Measurements from ENCODE around the gene FBXL19. TPM values are rescaled to one million over a fixed set of nuclear protein-coding genes. Genes with fewer than 3 reads are reported as not detected.

The FBXL19 gene
- total RNA-seq, 1 donor from 2014 or later, result 3.6 TPM

Other genes starting within 250 kb of the FBXL19 start
- gene SRCAP, start 224.4 kb upstream of the FBXL19 start, total RNA-seq, result 27.7 TPM
- gene PHKG2, start 175.1 kb upstream of the FBXL19 start, total RNA-seq, result 23.0 TPM
- gene CFAP119, start 161.5 kb upstream of the FBXL19 start, total RNA-seq, result 0.40 TPM
- gene RNF40, start 161.2 kb upstream of the FBXL19 start, total RNA-seq, result 35.7 TPM
- 4.6 TPM for gene ZNF629, start 136.4 kb upstream of the FBXL19 start, total RNA-seq
- gene BCL7C, start 29.5 kb upstream of the FBXL19 start, total RNA-seq, result 6.2 TPM
- gene CTF1, start 27.0 kb upstream of the FBXL19 start, total RNA-seq, result 0.58 TPM
- gene ORAI3, start 25.5 kb downstream of the FBXL19 start, total RNA-seq, result 51.3 TPM
- 8.2 TPM for gene SETD1A, start 34.2 kb downstream of the FBXL19 start, total RNA-seq
- gene HSD3B7, start 61.6 kb downstream of the FBXL19 start, total RNA-seq, result 71.5 TPM
- gene STX1B, start 87.1 kb downstream of the FBXL19 start, total RNA-seq, result 4.2 TPM
- 24.6 TPM for gene STX4, start 110.0 kb downstream of the FBXL19 start, total RNA-seq
- 3.6 TPM for gene ZNF668, start 150.7 kb downstream of the FBXL19 start, total RNA-seq
- 6.7 TPM for gene ZNF646, start 150.8 kb downstream of the FBXL19 start, total RNA-seq
- gene PRSS53, start 165.4 kb downstream of the FBXL19 start, total RNA-seq, result 4.4 TPM
- gene VKORC1, start 171.2 kb downstream of the FBXL19 start, total RNA-seq, result 101 TPM
- 42.7 TPM for gene BCKDK, start 184.8 kb downstream of the FBXL19 start, total RNA-seq
- 27.0 TPM for gene KAT8, start 194.1 kb downstream of the FBXL19 start, total RNA-seq
- 14.5 TPM for gene PRSS8, start 212.2 kb downstream of the FBXL19 start, total RNA-seq
- 1.5 TPM for gene PRSS36, start 226.5 kb downstream of the FBXL19 start, total RNA-seq